ENCODE data around the gene KCTD11.

Gene KCTD11

GRCh38 chr17:7380321-7380720, 28.4 kb downstream of the KCTD11 start:
- peak in 1 of 3 donors; percentile 17 for DNase-seq

- DNase-seq: peak in 1 of 3 donors; percentile 34
These were observed 29.1 kb downstream of the KCTD11 start, which contains the start of gene TNK1 for GRCh38 chr17:7380855-7381683. TNK1 (plus strand) TSS chr17:7381089; CDS start chr17:7382927, 1,838 bp downstream.

GRCh38 chr17:7382901-7383300, 30.9 kb downstream of the KCTD11 start:
- DNase-seq: no peak

GRCh38 chr17:7383371-7383741, 31.4 kb downstream of the KCTD11 start:
- DNase-seq: no peak

GRCh38 chr17:7383742-7384488, 32.0 kb downstream of the KCTD11 start:
- peak; percentile 41 to 72 (median 51) for DNase-seq

GRCh38 chr17:7384489-7385081, 32.6 kb downstream of the KCTD11 start:
- no peak for DNase-seq

- no peak for DNase-seq
These were observed 36.9 kb downstream of the KCTD11 start for GRCh38 chr17:7388856-7389255.

GRCh38 chr17:7389924-7390910, 38.3 kb downstream of the KCTD11 start:
- no peak for DNase-seq

- DNase-seq: no peak
These were observed 39.3 kb downstream of the KCTD11 start for GRCh38 chr17:7391307-7391706.

- DNase-seq: no peak
These were observed 41.0 kb downstream of the KCTD11 start for GRCh38 chr17:7392696-7393612.

GRCh38 chr17:7393613-7394451, 41.9 kb downstream of the KCTD11 start:
- peak in 2 of 3 donors; percentile 22 to 33 for DNase-seq

- peak; percentile 83 to 94 (median 88) for DNase-seq
These were observed 42.7 kb downstream of the KCTD11 start, which contains the start of gene PLSCR3 for GRCh38 chr17:7394452-7395191. PLSCR3 (minus strand) TSS chr17:7394525; CDS start chr17:7394110, 415 bp downstream.

GRCh38 chr17:7396147-7396546, 44.2 kb downstream of the KCTD11 start:
- no peak for DNase-seq

- no peak for DNase-seq
These were observed 46.6 kb downstream of the KCTD11 start for GRCh38 chr17:7398612-7399011.

- DNase-seq: no peak
These were observed 51.2 kb downstream of the KCTD11 start for GRCh38 chr17:7403043-7403726.

GRCh38 chr17:7403727-7403976, 51.7 kb downstream of the KCTD11 start:
- no peak for DNase-seq

GRCh38 chr17:7403977-7404736, 52.2 kb downstream of the KCTD11 start, which contains the start of gene TMEM256:
TMEM256 (minus strand) TSS chr17:7404097; CDS start chr17:7404084, 13 bp downstream.
- DNase-seq: peak; percentile 99 to 100 (median 99)
